Ascending aorta (tissue), 2 donors: ENCODE data around the gene GTF3C1. TPM values are rescaled to one million over a fixed set of nuclear protein-coding genes. Genes with fewer than 3 reads are reported as not detected.

Source experiments
- DNase-seq, 2 donors: peaks; one replicate each; pipeline ENCODE4 v3.0.0-alpha.2; 2019; ENCODE audit warnings: low spot score in 2 of 2
- H3K27ac ChIP-seq, 2 donors: fragments of 200-600 bp; sonication (generic); one replicate each; pipeline ENCODE4 v1.5.1; 2016 to 2017; ENCODE audit warnings: mild to moderate bottlenecking in 1 of 2
- H3K27me3 ChIP-seq: fragments of 200-600 bp; sonication (generic); one replicate; pipeline ENCODE4 v1.5.1; 2017
- H3K36me3 ChIP-seq, 2 donors: fragments of 200-600 bp; sonication (generic); one replicate each; pipeline ENCODE4 v1.5.1; 2016
- H3K4me1 ChIP-seq, 2 donors: fragments of 200-600 bp; sonication (generic); one replicate each; pipeline ENCODE4 v1.5.1; 2016 to 2017; ENCODE audit warnings: mild to moderate bottlenecking in 1 of 2
- H3K4me3 ChIP-seq, 2 donors: fragments of 200-600 bp; sonication (generic); one replicate each; pipeline ENCODE4 v1.5.1; 2016 to 2017; ENCODE audit warnings: mild to moderate bottlenecking in 1 of 2
- H3K9me3 ChIP-seq, 2 donors: fragments of 200-600 bp; sonication (generic); one replicate each; pipeline ENCODE4 v1.5.1; 2016
- intact Hi-C: fragments of 100-400 bp; cut with DNase I; formaldehyde crosslinking; loops from one replicate; pipeline ENCODE4 v1.15.1; 2023
- total RNA-seq: library from RNA; depleted of rRNA; stranded (reverse); fragments of >200 nt; gene quantifications from one replicate; pipeline ENCODE4 v1.1.0, GENCODE V29; 2016
- TF ChIP-seq, protein P1 (sequence below), 3 experiments: fragments of 200-600 bp in 2 of 3; fragments of 450-650 bp in 1 of 3; sonication (generic) in 2 of 3; IDR thresholded peaks; one replicate each; pipeline ENCODE4 v1.5.1; 2016 to 2019; ENCODE audit warnings: antibody characterized with exemption in 3 of 3, mild to moderate bottlenecking in 1 of 3, moderate library complexity in 1 of 3

The GTF3C1 gene
- total RNA-seq, 1 donor from 2014 or later: 40.6 TPM

DNA sequence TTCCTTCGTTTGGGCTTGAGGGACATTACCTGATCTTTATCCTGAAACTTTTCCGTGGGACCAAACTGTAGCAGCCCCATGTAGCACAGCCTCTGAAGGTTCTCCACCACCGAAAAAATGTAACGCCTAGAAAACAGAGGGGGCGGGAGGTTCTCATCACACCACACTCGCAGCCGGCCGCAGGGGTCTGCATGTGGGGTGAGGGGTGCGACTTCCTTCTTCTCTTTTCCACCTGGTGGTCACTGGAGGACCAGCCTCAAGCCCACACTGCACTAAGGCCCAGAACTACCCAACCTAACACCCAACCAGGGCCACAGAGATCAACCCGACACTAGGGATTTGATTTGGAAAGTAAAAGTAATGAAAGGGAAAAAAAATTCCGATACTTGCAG is 57.1 kb downstream of the GTF3C1 start:
- Histone ChIP-seq H3K27ac (no peak overlapping the region), H3K27me3 (no peaks in the 10 kb centered on the region), H3K4me3 (no peak overlapping the region), H3K9me3 (no peaks in the 10 kb centered on the region), H3K36me3 (peaks cover 86 to 97% of the 10 kb centered on the region in 2 donors), H3K4me1 (no peaks in the 10 kb centered on the region)
- DNase-seq: no peak
- intact Hi-C loops: no loop called here
- TF ChIP-seq, protein P1, sequence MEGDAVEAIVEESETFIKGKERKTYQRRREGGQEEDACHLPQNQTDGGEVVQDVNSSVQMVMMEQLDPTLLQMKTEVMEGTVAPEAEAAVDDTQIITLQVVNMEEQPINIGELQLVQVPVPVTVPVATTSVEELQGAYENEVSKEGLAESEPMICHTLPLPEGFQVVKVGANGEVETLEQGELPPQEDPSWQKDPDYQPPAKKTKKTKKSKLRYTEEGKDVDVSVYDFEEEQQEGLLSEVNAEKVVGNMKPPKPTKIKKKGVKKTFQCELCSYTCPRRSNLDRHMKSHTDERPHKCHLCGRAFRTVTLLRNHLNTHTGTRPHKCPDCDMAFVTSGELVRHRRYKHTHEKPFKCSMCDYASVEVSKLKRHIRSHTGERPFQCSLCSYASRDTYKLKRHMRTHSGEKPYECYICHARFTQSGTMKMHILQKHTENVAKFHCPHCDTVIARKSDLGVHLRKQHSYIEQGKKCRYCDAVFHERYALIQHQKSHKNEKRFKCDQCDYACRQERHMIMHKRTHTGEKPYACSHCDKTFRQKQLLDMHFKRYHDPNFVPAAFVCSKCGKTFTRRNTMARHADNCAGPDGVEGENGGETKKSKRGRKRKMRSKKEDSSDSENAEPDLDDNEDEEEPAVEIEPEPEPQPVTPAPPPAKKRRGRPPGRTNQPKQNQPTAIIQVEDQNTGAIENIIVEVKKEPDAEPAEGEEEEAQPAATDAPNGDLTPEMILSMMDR (IDR thresholded peaks at IDR 0.05): no peak

DNA sequence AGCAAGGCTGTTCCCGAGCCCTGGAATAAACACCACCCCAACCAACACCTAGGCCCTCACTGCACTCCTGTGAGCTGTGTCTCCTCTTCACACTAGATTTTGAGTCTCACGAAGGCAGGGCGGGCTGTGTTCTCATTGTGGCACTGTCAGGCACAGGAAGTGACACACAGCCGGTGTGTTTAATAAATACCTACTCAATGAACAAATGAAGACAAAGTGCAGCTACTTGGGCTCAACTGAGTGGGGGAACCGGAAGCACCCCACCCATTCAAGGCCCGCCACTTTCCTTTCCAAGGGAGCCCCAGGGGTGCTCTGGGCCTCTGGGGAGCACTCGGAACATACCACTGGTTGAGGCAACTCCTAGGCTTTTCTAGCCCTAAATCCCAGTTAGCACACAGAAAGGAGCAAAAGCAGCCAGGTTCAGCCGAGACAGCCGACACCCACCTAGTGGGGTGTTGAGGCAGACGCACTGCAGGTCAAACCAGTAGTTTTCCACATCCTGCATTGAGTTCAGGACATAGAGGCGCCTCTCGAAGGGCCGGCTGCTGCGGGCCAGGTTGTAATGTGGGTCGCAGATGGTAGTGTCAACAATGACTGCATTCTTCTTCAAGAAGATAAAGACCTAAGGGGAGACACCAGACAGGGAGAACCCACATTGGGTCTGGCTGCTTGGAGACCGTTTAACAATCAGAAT is 57.7 kb downstream of the GTF3C1 start:
- H3K36me3 ChIP-seq: peaks cover 86 to 97% of the 10 kb centered on the region in 2 donors
- no peak for DNase-seq
- TF ChIP-seq, protein P1 (IDR thresholded peaks at IDR 0.05): no peak
- no peaks in the 10 kb centered on the region for H3K27me3 ChIP-seq
- no peaks in the 10 kb centered on the region for H3K9me3 ChIP-seq
- intact Hi-C loops: no loop called here
- no peak overlapping the region for H3K4me3 ChIP-seq
- no peak overlapping the region for H3K27ac ChIP-seq
- H3K4me1 ChIP-seq: no peaks in the 10 kb centered on the region

DNA sequence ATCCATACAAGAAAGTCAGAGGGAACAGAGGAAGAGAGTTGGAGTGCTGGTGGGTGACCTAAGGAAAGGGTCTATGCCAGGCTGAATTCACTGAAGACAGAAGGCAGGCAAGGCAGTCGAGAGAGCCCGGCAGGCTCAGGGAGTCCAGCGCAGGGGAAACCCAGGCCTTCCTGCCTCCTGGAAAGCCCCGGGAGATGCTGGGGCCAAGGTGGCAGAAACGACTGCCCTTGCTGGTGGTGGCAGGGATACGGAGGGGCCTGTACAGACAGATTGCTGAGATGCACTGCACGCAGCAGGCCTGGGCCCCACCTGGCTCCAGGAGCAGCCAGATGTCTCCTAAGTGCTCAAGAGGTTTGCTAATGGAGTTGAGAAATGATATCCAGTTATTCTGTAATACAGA is 59.8 kb downstream of the GTF3C1 start:
- no peak overlapping the region for H3K27ac ChIP-seq
- TF ChIP-seq, protein P1 (IDR thresholded peaks at IDR 0.05): no peak
- H3K36me3 ChIP-seq: peaks cover 90 to 97% of the 10 kb centered on the region in 2 donors
- H3K9me3 ChIP-seq: no peaks in the 10 kb centered on the region
- no peak overlapping the region for H3K4me3 ChIP-seq
- intact Hi-C loops: no loop called here
- no peak for DNase-seq
- H3K4me1 ChIP-seq: no peaks in the 10 kb centered on the region
- no peaks in the 10 kb centered on the region for H3K27me3 ChIP-seq

DNA sequence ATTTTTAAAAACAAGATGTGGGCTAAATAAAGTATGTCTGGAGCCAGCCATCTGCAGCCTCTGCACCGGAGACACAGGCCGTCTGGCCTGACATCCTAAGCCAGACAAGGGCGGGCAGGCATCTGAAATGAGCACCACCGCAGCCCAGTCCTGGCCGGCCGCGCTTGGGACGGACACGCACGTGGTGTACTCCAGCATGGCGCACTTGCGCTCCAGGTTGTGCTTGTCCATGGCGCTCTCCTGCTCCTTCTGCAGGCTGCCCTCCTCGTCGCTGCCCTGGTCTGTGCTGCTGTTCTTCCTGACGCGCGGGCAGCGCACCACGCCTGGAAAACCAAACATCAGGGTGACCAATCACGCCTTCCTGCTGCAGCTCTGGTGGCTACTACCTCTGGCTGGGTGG is 60.3 kb downstream of the GTF3C1 start:
- Histone ChIP-seq H3K27me3 (no peaks in the 10 kb centered on the region), H3K36me3 (peaks cover 90 to 97% of the 10 kb centered on the region in 2 donors), H3K4me1 (no peaks in the 10 kb centered on the region), H3K4me3 (no peak overlapping the region), H3K27ac (no peak overlapping the region), H3K9me3 (no peaks in the 10 kb centered on the region)
- no peak for DNase-seq
- intact Hi-C loops: no loop called here
- TF ChIP-seq, protein P1 (IDR thresholded peaks at IDR 0.05): no peak

DNA sequence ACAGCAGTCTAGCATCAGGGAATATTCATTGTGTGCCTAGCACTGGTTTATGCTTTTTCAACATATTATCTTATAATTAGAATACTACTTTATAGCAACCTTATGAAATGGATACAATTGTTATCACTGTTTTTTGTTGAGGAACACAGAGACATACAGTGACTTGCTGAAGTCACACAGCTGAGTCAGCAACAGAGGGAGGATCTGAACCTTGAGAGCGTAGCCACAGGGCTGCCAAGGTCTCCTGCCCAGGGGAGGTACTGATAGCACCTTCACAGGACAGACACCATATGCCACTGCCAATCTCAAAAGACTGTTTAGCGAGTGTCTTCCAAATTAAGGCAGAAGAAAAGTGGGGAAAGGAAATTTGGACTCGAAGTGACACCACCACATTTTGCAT is 63.0 kb downstream of the GTF3C1 start:
- DNase-seq: no peak
- H3K4me3 ChIP-seq: no peak overlapping the region
- H3K27ac ChIP-seq: no peak overlapping the region
- H3K4me1 ChIP-seq: no peaks in the 10 kb centered on the region
- H3K36me3 ChIP-seq: peaks cover 91 to 100% of the 10 kb centered on the region in 2 donors
- intact Hi-C loops: no loop called here
- no peaks in the 10 kb centered on the region for H3K9me3 ChIP-seq
- no peaks in the 10 kb centered on the region for H3K27me3 ChIP-seq
- TF ChIP-seq, protein P1 (IDR thresholded peaks at IDR 0.05): no peak
